CD14-positive monocyte (primary cell): ENCODE data around the gene IMP3. TPM values are rescaled to one million over a fixed set of nuclear protein-coding genes. Genes with fewer than 3 reads are reported as not detected.

Source experiments
- DNase-seq, 3 donors: peaks; one replicate each; pipeline ENCODE4 v3.0.0-alpha.2; 2011 to 2022
- H2AFZ ChIP-seq: 2 replicates; pipeline ENCODE4 v1.6.0; 2012; ENCODE audit warnings: mild to moderate bottlenecking, low read depth, low read length, inconsistent platforms; ENCODE audit not compliant: insufficient read depth, poor library complexity, severe bottlenecking
- H3K27ac ChIP-seq, 2 donors: 1 replicate in 1 of 2; 2 replicates in 1 of 2; pipeline ENCODE4 v1.5.1; 2012 to 2013; ENCODE audit warnings: low read length in 2 of 2, control low read depth in 1 of 2, inconsistent platforms in 1 of 2, low read depth in 1 of 2, mild to moderate bottlenecking in 1 of 2
- H3K27me3 ChIP-seq, 2 donors: one replicate each; pipeline versions ENCODE4 v1.6.0 to v1.6.1; 2011 to 2013; ENCODE audit warnings: low read length in 2 of 2; ENCODE audit not compliant: control insufficient read depth in 2 of 2, insufficient read depth in 2 of 2
- H3K36me3 ChIP-seq, 2 donors: replicated peaks in 1 of 2; 1 replicate in 1 of 2; 2 replicates in 1 of 2; pipeline versions ENCODE4 v1.5.1 to v1.6.1; 2012 to 2013; ENCODE audit warnings: low read length in 2 of 2, control low read depth in 1 of 2, inconsistent platforms in 1 of 2, mild to moderate bottlenecking in 1 of 2; ENCODE audit not compliant: insufficient read depth in 2 of 2, control insufficient read depth in 1 of 2
- H3K4me1 ChIP-seq, 2 donors: 1 replicate in 1 of 2; 2 replicates in 1 of 2; pipeline versions ENCODE4 v1.5.1 to v1.6.1; 2012 to 2013; ENCODE audit warnings: low read length in 2 of 2, control low read depth in 1 of 2, inconsistent platforms in 1 of 2, mild to moderate bottlenecking in 1 of 2, moderate library complexity in 1 of 2; ENCODE audit not compliant: insufficient read depth in 2 of 2, control insufficient read depth in 1 of 2
- H3K4me2 ChIP-seq: replicated peaks from 2 replicates; pipeline ENCODE3; 2012; ENCODE audit warnings: low read length, moderate library complexity, mild to moderate bottlenecking; ENCODE audit not compliant: poor library complexity, severe bottlenecking; ENCODE audit errors: extremely low read depth
- H3K4me3 ChIP-seq, 3 experiments: fragments of 200-600 bp in 1 of 3; sonication (generic) in 1 of 3; replicated peaks in 1 of 3; 1 replicate in 2 of 3; 2 replicates in 1 of 3; pipeline ENCODE4 v1.5.1; 2011 to 2013; ENCODE audit warnings: low read length in 3 of 3, mild to moderate bottlenecking in 3 of 3, control low read depth in 2 of 3, low read depth in 2 of 3, inconsistent platforms in 1 of 3, moderate library complexity in 1 of 3
- H3K79me2 ChIP-seq: 2 replicates; pipeline ENCODE4 v1.6.0; 2012; ENCODE audit warnings: mild to moderate bottlenecking, control low read depth, inconsistent platforms, low read length, moderate library complexity; ENCODE audit not compliant: insufficient read depth
- H3K9ac ChIP-seq: 2 replicates; pipeline ENCODE4 v1.6.0; 2017; ENCODE audit warnings: low read length, mild to moderate bottlenecking; ENCODE audit not compliant: insufficient read depth, poor library complexity, severe bottlenecking
- H3K9me3 ChIP-seq, 2 donors: replicated peaks in 1 of 2; 1 replicate in 1 of 2; 2 replicates in 1 of 2; pipeline versions ENCODE4 v1.5.1 to v1.6.1; 2012 to 2013; ENCODE audit warnings: low read length in 2 of 2, control low read depth in 1 of 2; ENCODE audit not compliant: control insufficient read depth in 1 of 2, insufficient read depth in 1 of 2
- H4K20me1 ChIP-seq: 2 replicates; pipeline ENCODE4 v1.6.0; 2012; ENCODE audit warnings: mild to moderate bottlenecking, low read length, control low read depth, moderate library complexity; ENCODE audit not compliant: insufficient read depth
- H3K27ac Mint-ChIP-seq, 7 donors: one replicate each; pipeline ENCODE4 v1.8.0; 2020; ENCODE audit warnings: mild to moderate bottlenecking in 7 of 7, mixed read lengths in 7 of 7, moderate library complexity in 6 of 7, inconsistent platforms in 2 of 7
- H3K27me3 Mint-ChIP-seq, 3 donors: one replicate each; pipeline ENCODE4 v1.8.0; 2021 to 2022; ENCODE audit warnings: low read depth in 3 of 3, mild to moderate bottlenecking in 3 of 3, mixed read lengths in 3 of 3, moderate library complexity in 3 of 3, inconsistent platforms in 1 of 3
- H3K36me3 Mint-ChIP-seq, 2 donors: one replicate each; pipeline ENCODE4 v1.8.0; 2020; ENCODE audit warnings: mixed read lengths in 2 of 2, inconsistent platforms in 1 of 2, mild to moderate bottlenecking in 1 of 2
- H3K4me1 Mint-ChIP-seq: one replicate; pipeline ENCODE4 v1.8.0; 2020; ENCODE audit warnings: mild to moderate bottlenecking, mixed read lengths
- H3K4me3 Mint-ChIP-seq, 2 donors: one replicate each; pipeline ENCODE4 v1.8.0; 2020; ENCODE audit warnings: mild to moderate bottlenecking in 2 of 2, mixed read lengths in 2 of 2, moderate library complexity in 1 of 2
- H3K9me3 Mint-ChIP-seq, 7 donors: one replicate each; pipeline ENCODE4 v1.8.0; 2020 to 2022; ENCODE audit warnings: mixed read lengths in 7 of 7, mild to moderate bottlenecking in 6 of 7, moderate library complexity in 6 of 7, inconsistent platforms in 2 of 7
- CTCF ChIP-seq: fragments of 200-600 bp; IDR thresholded peaks from one replicate; pipeline ENCODE4 v1.8.0; 2022; ENCODE audit warnings: antibody characterized with exemption, mild to moderate bottlenecking
- WGBS: methylation state at CpG from one replicate; pipeline ENCODE4 v1.1.5; 2013; ENCODE audit warnings: missing lambda C conversion rate; ENCODE audit not compliant: insufficient coverage; 5-methylcytosine and 5-hydroxymethylcytosine counted together
- intact Hi-C, 2 donors: fragments of 100-400 bp; cut with micrococcal nuclease; formaldehyde crosslinking; loops; one replicate each; pipeline versions ENCODE4 v1.15.0 to v1.15.1; 2023
- polyA plus RNA-seq, 3 donors: library from polyadenylated mRNA; depleted of rRNA in 1 of 3; unstranded in 2 of 3; stranded (reverse) in 1 of 3; fragments of 300-500 nt in 2 of 3; fragments of >200 nt in 1 of 3; fragmentation: Illumina TruSeq in 2 of 3; gene quantifications; 1 replicate in 2 of 3; 2 replicates in 1 of 3; pipeline ENCODE4 v1.2.3, GENCODE V29; 2012 to 2021

IMP3 gene
- polyA plus RNA-seq, 3 donors, result 36.7 to 119 (median 99.3) TPM

DNA sequence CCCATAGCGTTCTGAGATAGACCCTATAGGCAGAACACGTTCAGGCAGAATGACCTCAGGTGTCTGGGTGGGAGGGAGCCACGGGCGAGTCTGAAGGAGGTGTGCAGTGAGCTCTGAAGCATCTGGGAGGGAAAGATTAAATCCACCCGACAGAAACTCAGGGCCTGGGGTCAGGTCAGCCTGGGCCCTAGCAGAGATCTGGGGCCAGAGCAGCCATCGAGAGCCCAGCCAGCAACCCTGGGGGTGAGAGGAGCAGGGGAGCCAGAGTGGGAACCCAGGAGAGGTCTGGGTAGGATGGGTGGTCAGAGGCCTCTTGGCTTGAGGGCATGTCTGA lies 29.8 kb upstream of the IMP3 start:
- Histone ChIP-seq H3K4me2 (no peak overlapping the region), H3K79me2 (no peaks in the 10 kb centered on the region), H3K36me3 (no peaks in the 10 kb centered on the region), H2AFZ (no peak overlapping the region), H3K27ac (no peak overlapping the region), H3K9me3 (no peaks in the 10 kb centered on the region), H4K20me1 (no peaks in the 10 kb centered on the region), H3K9ac (no peak overlapping the region), H3K27me3 (no peaks in the 10 kb centered on the region), H3K4me1 (peaks cover 18 to 20% of the 10 kb centered on the region in 2 donors), H3K4me3 (no peak overlapping the region)
- no peak for TF ChIP-seq CTCF
- H3K9me3 Mint-ChIP-seq, result peaks cover 0 to 6% (median 3%) of the 10 kb centered on the region in 7 donors
- intact Hi-C loops, result no loop called here
- no peaks in the 10 kb centered on the region for H3K36me3 Mint-ChIP-seq
- H3K27me3 Mint-ChIP-seq, result peaks cover 0 to 5% (median 3%) of the 10 kb centered on the region in 3 donors
- peaks cover 18% of the 10 kb centered on the region for H3K4me1 Mint-ChIP-seq
- DNase-seq, result no peak
- no peak overlapping the region for H3K27ac Mint-ChIP-seq
- WGBS, result 84% methylated on average over 6 of the region's 6 CpGs
- no peak overlapping the region for H3K4me3 Mint-ChIP-seq

GRCh38 chr15:75669191-75669878 lies 29.3 kb upstream of the IMP3 start:
- intact Hi-C loops, result no loop called here
- Histone ChIP-seq H3K4me1 (peaks cover 18 to 20% of the 10 kb centered on the region in 2 donors), H4K20me1 (no peaks in the 10 kb centered on the region), H3K9me3 (no peaks in the 10 kb centered on the region), H3K27me3 (no peaks in the 10 kb centered on the region), H3K4me2 (no peak overlapping the region), H3K27ac (no peak overlapping the region), H3K36me3 (no peaks in the 10 kb centered on the region), H3K79me2 (no peaks in the 10 kb centered on the region), H3K4me3 (no peak overlapping the region), H2AFZ (no peak overlapping the region), H3K9ac (no peak overlapping the region)
- Mint-ChIP-seq H3K4me3 (no peak overlapping the region), H3K36me3 (no peaks in the 10 kb centered on the region), H3K4me1 (peaks cover 18% of the 10 kb centered on the region), H3K9me3 (peaks cover 0 to 6% (median 3%) of the 10 kb centered on the region in 7 donors), H3K27me3 (peaks cover 0 to 7% (median 3%) of the 10 kb centered on the region in 3 donors), H3K27ac (peak overlapping the region in 1 of 7 donors; percentile 9)
- 97% methylated on average over 9 of the region's 14 CpGs for WGBS
- no peak for DNase-seq
- TF ChIP-seq CTCF, result no peak
